Naive thymus-derived CD4-positive, alpha-beta T cell (primary cell): ENCODE data around the gene INTS4. TPM values are rescaled to one million over a fixed set of nuclear protein-coding genes. Genes with fewer than 3 reads are reported as not detected.
"Not testable (repeated sequence)": the region's sequence is repeated elsewhere in the genome, so short reads cannot be mapped to it uniquely, and the experiment has no call there.

ENCODE experiments used
- ATAC-seq: fragments of 150-1000 bp; cut with Tn5 transposase; 2 replicates; pipeline ENCODE4 v1.10.0; 2021; ENCODE audit warnings: mild to moderate bottlenecking, moderate library complexity
- CTCF ChIA-PET: fragments of 350-600 bp; sonication (Branson Sonifier 250); formaldehyde crosslinking; loops from one replicate; lab custom pipeline; 2021; ENCODE audit warnings: antibody characterized with exemption; lab: Charles Lee
- POLR2A ChIA-PET: fragments of 350-600 bp; sonication (Branson Sonifier 250); formaldehyde crosslinking; loops from one replicate; lab custom pipeline; 2021; ENCODE audit warnings: antibody characterized with exemption, inconsistent platforms; lab: Charles Lee
- DNase-seq, 9 donors: peaks; one replicate each; pipeline versions ENCODE4 v3.0.0 to v3.0.0-alpha.2; 2020 to 2022; ENCODE audit warnings: mixed read lengths in 1 of 9
- H3K27ac ChIP-seq: one replicate; pipeline ENCODE4 v1.7.0; 2013; ENCODE audit warnings: mild to moderate bottlenecking, low read depth, low read length, moderate library complexity
- H3K27me3 ChIP-seq, 2 donors: one replicate each; pipeline ENCODE4 v1.7.0; 2013; ENCODE audit warnings: low read length in 2 of 2, mild to moderate bottlenecking in 2 of 2, moderate library complexity in 2 of 2; ENCODE audit not compliant: control insufficient read depth in 2 of 2, insufficient read depth in 2 of 2
- H3K36me3 ChIP-seq, 3 experiments: 1 replicate in 2 of 3; 2 replicates in 1 of 3; pipeline ENCODE4 v1.7.0; 2013; ENCODE audit warnings: low read length in 3 of 3, mild to moderate bottlenecking in 3 of 3, moderate library complexity in 1 of 3; ENCODE audit not compliant: insufficient read depth in 3 of 3, control insufficient read depth in 2 of 3
- H3K4me1 ChIP-seq, 2 donors: one replicate each; pipeline ENCODE4 v1.7.0; 2013; ENCODE audit warnings: low read length in 2 of 2, mild to moderate bottlenecking in 2 of 2, moderate library complexity in 1 of 2; ENCODE audit not compliant: control insufficient read depth in 2 of 2, insufficient read depth in 2 of 2
- H3K4me3 ChIP-seq: 2 replicates; pipeline ENCODE4 v1.7.0; 2013; ENCODE audit warnings: mild to moderate bottlenecking, low read length
- H3K9me3 ChIP-seq, 3 experiments: 1 replicate in 2 of 3; 2 replicates in 1 of 3; pipeline ENCODE4 v1.7.0; 2013; ENCODE audit warnings: low read length in 3 of 3; ENCODE audit not compliant: control insufficient read depth in 2 of 3
- H3K27ac Mint-ChIP-seq, 9 donors: one replicate each; pipeline ENCODE4 v1.8.0; 2020 to 2022; ENCODE audit warnings: mixed read lengths in 9 of 9, mild to moderate bottlenecking in 8 of 9, moderate library complexity in 5 of 9, inconsistent platforms in 2 of 9
- H3K27me3 Mint-ChIP-seq, 5 donors: one replicate each; pipeline ENCODE4 v1.8.0; 2021 to 2022; ENCODE audit warnings: mixed read lengths in 5 of 5, mild to moderate bottlenecking in 1 of 5
- H3K36me3 Mint-ChIP-seq, 5 donors: one replicate each; pipeline ENCODE4 v1.8.0; 2020 to 2022; ENCODE audit warnings: mixed read lengths in 5 of 5, mild to moderate bottlenecking in 3 of 5, inconsistent platforms in 1 of 5
- H3K4me1 Mint-ChIP-seq, 7 donors: one replicate each; pipeline ENCODE4 v1.8.0; 2020 to 2022; ENCODE audit warnings: mixed read lengths in 7 of 7, mild to moderate bottlenecking in 3 of 7, inconsistent platforms in 1 of 7
- H3K4me3 Mint-ChIP-seq, 10 donors: one replicate each; pipeline ENCODE4 v1.8.0; 2020 to 2022; ENCODE audit warnings: mild to moderate bottlenecking in 10 of 10, mixed read lengths in 10 of 10, moderate library complexity in 6 of 10, inconsistent platforms in 2 of 10
- H3K9me3 Mint-ChIP-seq, 11 donors: one replicate each; pipeline ENCODE4 v1.8.0; 2020 to 2022; ENCODE audit warnings: mixed read lengths in 11 of 11, mild to moderate bottlenecking in 4 of 11, inconsistent platforms in 1 of 11, moderate library complexity in 1 of 11
- intact Hi-C, 2 donors: fragments of 100-400 bp; cut with micrococcal nuclease; formaldehyde crosslinking; loops; one replicate each; pipeline ENCODE4 v1.15.1; 2023
- polyA plus RNA-seq, 2 donors: library from polyadenylated mRNA; unstranded; fragments of 300-500 nt; fragmentation: Illumina TruSeq; gene quantifications; one replicate each; pipeline ENCODE4 v1.2.3, GENCODE V29; 2021
- total RNA-seq, 6 experiments: library from RNA in 5 of 6; stranded (reverse) in 5 of 6; gene quantifications; 1 replicate in 5 of 6; 2 replicates in 1 of 6; pipeline ENCODE4 v1.2.3 and lab custom pipeline; 2021 to 2026

The INTS4 gene
- total and polyA plus RNA-seq, 7 experiments from 2014 or later: 40.9 to 87.0 (median 61.6) TPM

DNA sequence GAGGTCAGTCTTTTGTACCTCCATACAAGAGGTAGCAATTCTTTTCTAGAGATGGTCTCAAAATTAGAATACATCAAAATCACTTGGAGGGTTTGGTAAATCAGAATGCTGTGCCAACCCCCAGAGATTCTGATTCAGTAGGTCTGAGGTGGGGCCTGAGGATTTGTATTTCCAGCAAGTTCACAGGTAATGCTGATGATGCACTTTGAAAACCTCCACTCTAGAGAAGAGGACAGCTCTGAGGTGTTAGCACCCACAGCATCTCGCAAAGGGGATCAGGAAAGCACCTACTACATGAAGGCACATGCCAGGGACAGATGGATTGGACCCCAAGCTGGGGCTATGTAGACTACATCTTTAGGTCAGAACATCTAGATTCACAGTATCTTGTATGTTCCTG, 21.4 kb upstream of the INTS4 start:
- no peaks in the 10 kb centered on the region for H3K4me1 ChIP-seq
- Mint-ChIP-seq H3K4me3 (no peak overlapping the region), H3K9me3 (no peaks in the 10 kb centered on the region), H3K4me1 (no peaks in the 10 kb centered on the region), H3K36me3 (no peaks in the 10 kb centered on the region), H3K27ac (no peak overlapping the region), H3K27me3 (peaks cover 0 to 8% (median 4%) of the 10 kb centered on the region in 5 donors)
- no peak overlapping the region for H3K4me3 ChIP-seq
- intact Hi-C loops: no loop called here
- H3K27me3 ChIP-seq: no peaks in the 10 kb centered on the region
- no peaks in the 10 kb centered on the region for H3K9me3 ChIP-seq
- ATAC-seq (no peak), DNase-seq (no peak)
- CTCF ChIA-PET: interaction anchor here (0.6 kb wide), 1 partner anchor 142 kb away, joined by 3 read pairs; no protein-coding TSS in a partner anchor
- no peak overlapping the region for H3K27ac ChIP-seq
- POLR2A ChIA-PET: no interaction called here
- H3K36me3 ChIP-seq: no peaks in the 10 kb centered on the region

DNA sequence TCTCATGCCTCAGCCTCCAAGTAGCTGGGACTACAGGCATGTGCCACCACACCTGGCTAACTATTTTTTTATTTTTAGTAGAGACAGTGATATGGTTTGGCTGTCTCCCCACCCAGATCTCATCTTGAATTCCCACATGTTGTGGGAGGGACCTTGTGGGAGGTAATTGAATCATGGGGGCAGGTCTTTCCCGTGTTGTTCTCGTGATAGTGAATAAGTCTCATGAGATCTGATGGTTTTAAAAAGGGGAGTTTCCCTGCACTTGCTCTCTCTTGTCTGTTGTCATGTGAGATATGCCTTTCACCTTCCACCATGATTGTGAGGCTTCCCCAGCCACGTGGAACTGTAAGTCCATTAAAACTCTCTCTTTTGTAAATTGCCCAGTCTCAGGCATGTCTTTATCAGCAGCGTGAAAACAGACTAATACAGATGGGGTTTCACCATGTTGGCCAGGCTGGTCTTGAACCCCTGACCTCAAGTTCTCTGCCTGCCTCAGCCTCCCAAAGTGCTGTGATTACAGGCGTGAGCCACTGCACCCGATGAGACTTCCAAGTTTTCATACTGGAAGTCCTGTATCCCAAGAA, 20.6 kb upstream of the INTS4 start:
- H3K4me1 ChIP-seq, H3K27ac ChIP-seq, H3K27me3 Mint-ChIP-seq, H3K4me3 ChIP-seq, H3K36me3 Mint-ChIP-seq, H3K9me3 ChIP-seq, ATAC-seq, H3K4me3 Mint-ChIP-seq, H3K27me3 ChIP-seq, H3K9me3 Mint-ChIP-seq, DNase-seq, H3K27ac Mint-ChIP-seq, intact Hi-C loops, H3K36me3 ChIP-seq, H3K4me1 Mint-ChIP-seq: not testable (repeated sequence)
- ChIA-PET CTCF (interaction anchor here (0.6 kb wide), 1 partner anchor 141 kb away, joined by 3 read pairs; no protein-coding TSS in a partner anchor), POLR2A (interaction anchor here (0.6 kb wide), 1 partner anchor 9 kb away, joined by 4 read pairs; no protein-coding TSS in a partner anchor)

DNA sequence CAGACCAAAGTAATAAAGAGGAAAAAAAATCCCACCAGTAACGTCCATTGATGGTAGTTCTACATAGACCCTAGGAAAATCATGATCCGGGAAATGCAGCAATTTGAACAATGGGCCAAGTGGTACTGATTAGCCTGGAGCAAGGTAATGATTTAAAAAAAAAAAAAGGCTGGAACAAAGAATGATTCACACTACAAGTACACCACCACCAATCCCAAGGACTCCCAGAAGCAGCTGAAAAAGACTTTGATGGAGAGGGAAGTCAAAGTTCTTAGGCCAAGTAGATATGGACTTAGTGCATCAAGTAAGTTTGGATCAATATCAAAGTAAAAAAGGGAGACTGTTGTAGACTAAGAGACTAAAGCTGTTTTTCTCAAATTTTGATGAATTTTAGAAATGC, 16.8 kb upstream of the INTS4 start:
- Mint-ChIP-seq H3K4me3 (no peak overlapping the region), H3K27ac (no peak overlapping the region), H3K27me3 (peaks cover 0 to 9% (median 0%) of the 10 kb centered on the region in 5 donors), H3K4me1 (no peaks in the 10 kb centered on the region), H3K36me3 (no peaks in the 10 kb centered on the region), H3K9me3 (no peaks in the 10 kb centered on the region)
- no peak overlapping the region for H3K27ac ChIP-seq
- ATAC-seq (no peak), DNase-seq (no peak)
- H3K36me3 ChIP-seq: no peaks in the 10 kb centered on the region
- intact Hi-C loops: no loop called here
- H3K27me3 ChIP-seq: no peaks in the 10 kb centered on the region
- POLR2A ChIA-PET: no interaction called here
- no peaks in the 10 kb centered on the region for H3K4me1 ChIP-seq
- H3K9me3 ChIP-seq: no peaks in the 10 kb centered on the region
- no peak overlapping the region for H3K4me3 ChIP-seq
- CTCF ChIA-PET: no interaction called here

DNA sequence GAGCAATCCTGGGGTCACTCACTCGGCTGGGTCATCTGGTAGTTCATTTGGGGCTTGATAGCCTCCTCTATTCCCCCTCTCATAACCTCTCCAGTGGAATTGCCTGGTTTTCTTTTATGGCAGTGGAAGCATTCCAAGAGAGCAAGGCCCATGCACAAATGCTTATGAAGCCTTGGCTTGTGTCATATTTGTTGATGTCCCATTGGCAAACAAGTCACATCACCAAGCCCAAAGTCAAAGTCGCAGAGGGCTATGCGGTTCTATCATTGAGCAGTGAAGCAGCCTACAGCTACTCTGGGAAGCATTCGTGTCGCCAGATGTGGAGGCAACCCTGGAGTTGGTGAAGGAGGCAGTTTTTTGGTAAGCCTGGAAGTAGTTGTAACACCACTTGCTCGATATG, 16.3 kb upstream of the INTS4 start:
- no peak overlapping the region for H3K4me3 Mint-ChIP-seq
- Histone ChIP-seq H3K4me3 (no peak overlapping the region), H3K4me1 (no peaks in the 10 kb centered on the region), H3K27me3 (no peaks in the 10 kb centered on the region), H3K27ac (no peak overlapping the region), H3K36me3 (no peaks in the 10 kb centered on the region), H3K9me3 (no peaks in the 10 kb centered on the region)
- ATAC-seq (no peak), DNase-seq (no peak)
- ChIA-PET CTCF (no interaction called here), POLR2A (no interaction called here)
- peaks cover 0 to 9% (median 0%) of the 10 kb centered on the region in 5 donors for H3K27me3 Mint-ChIP-seq
- no peaks in the 10 kb centered on the region for H3K4me1 Mint-ChIP-seq
- no peaks in the 10 kb centered on the region for H3K9me3 Mint-ChIP-seq
- H3K27ac Mint-ChIP-seq: no peak overlapping the region
- intact Hi-C loops: no loop called here
- no peaks in the 10 kb centered on the region for H3K36me3 Mint-ChIP-seq

DNA sequence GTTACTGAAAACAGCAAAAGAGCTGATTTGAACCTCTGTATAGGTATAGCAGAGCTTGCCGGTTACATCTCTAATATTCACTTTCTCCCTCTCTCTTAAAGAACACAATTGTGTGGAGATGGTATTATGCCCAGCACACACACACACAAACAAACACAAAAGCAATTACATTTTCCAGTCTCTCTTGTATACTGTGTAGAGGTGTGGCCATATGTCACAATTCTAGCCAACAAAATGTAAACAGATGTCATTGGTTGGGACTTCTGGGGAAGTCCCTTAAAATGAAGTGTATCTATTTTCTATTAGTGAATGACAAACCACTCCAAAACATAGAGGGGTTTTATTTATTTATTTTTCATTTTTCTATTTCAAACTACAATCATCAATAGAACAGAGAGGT, 15.8 kb upstream of the INTS4 start:
- Mint-ChIP-seq H3K27ac (no peak overlapping the region), H3K4me1 (no peaks in the 10 kb centered on the region), H3K27me3 (peaks cover 0 to 9% (median 0%) of the 10 kb centered on the region in 5 donors), H3K36me3 (no peaks in the 10 kb centered on the region), H3K4me3 (no peak overlapping the region), H3K9me3 (no peaks in the 10 kb centered on the region)
- no peak overlapping the region for H3K4me3 ChIP-seq
- POLR2A ChIA-PET: no interaction called here
- H3K36me3 ChIP-seq: no peaks in the 10 kb centered on the region
- CTCF ChIA-PET: no interaction called here
- DNase-seq (no peak), ATAC-seq (no peak)
- intact Hi-C loops: no loop called here
- H3K9me3 ChIP-seq: no peaks in the 10 kb centered on the region
- no peak overlapping the region for H3K27ac ChIP-seq
- no peaks in the 10 kb centered on the region for H3K4me1 ChIP-seq
- no peaks in the 10 kb centered on the region for H3K27me3 ChIP-seq

DNA sequence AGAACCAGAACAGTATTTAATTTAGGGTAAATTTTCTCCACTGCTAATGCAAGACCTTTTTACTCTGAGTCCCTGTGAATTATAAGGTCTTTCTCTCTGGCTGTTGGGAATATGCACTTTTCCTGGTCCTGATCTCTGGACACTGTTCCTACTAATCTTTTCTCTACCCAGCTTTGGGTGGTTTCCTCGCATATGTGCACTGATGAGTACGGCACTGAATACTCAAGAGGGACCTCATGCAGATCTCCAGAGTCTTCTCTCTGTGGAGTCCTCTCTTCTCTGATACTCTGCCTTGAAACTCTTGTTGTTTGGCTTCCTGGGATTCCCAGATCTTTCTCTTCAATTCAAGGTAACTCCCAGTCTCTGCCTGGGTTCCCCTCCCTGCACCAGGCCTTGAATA, 14.6 kb upstream of the INTS4 start:
- DNase-seq (no peak), ATAC-seq (no peak)
- intact Hi-C loops: no loop called here
- Histone ChIP-seq H3K27me3 (no peaks in the 10 kb centered on the region), H3K4me1 (no peaks in the 10 kb centered on the region), H3K36me3 (no peaks in the 10 kb centered on the region), H3K9me3 (no peaks in the 10 kb centered on the region), H3K27ac (no peak overlapping the region), H3K4me3 (no peak overlapping the region)
- CTCF ChIA-PET: no interaction called here
- Mint-ChIP-seq H3K4me1 (no peaks in the 10 kb centered on the region), H3K36me3 (no peaks in the 10 kb centered on the region), H3K27me3 (peaks cover 0 to 11% (median 0%) of the 10 kb centered on the region in 5 donors), H3K4me3 (no peak overlapping the region), H3K27ac (no peak overlapping the region), H3K9me3 (no peaks in the 10 kb centered on the region)
- POLR2A ChIA-PET: no interaction called here

DNA sequence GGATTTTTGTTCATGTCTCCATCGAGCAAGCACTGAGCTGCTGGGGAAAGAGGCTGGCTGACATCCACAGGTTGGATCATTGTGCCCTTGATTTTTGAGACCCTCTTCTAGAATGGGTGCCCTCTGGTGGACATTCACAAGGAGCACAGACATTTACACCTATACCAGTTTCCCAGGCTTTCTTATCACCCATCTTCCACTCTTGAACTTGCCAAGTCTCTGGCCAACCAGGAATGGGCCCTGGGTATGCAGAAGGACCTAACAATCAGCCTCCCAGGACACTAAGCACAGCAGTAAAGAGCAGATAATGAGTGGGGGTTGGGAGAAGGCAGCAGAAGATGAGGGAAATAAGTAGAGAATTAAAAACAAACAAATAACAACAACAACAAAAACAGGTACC, 5.7 kb upstream of the INTS4 start:
- H3K4me1 Mint-ChIP-seq: peaks cover 0 to 6% (median 4%) of the 10 kb centered on the region in 7 donors
- intact Hi-C loops: loop anchor here (1.0 kb wide), 1 partner anchor 224 kb away; no protein-coding TSS in a partner anchor
- no peaks in the 10 kb centered on the region for H3K36me3 Mint-ChIP-seq
- ChIA-PET CTCF (no interaction called here), POLR2A (interaction anchor here (0.6 kb wide), 1 partner anchor 193 kb away, joined by 6 read pairs; no protein-coding TSS in a partner anchor)
- DNase-seq: peak in 8 of 9 donors; percentile 15 to 60 (median 42)
- peaks cover 0 to 1% (median 0%) of the 10 kb centered on the region in 11 donors for H3K9me3 Mint-ChIP-seq
- H3K27me3 ChIP-seq: no peaks in the 10 kb centered on the region
- no peak overlapping the region for H3K27ac Mint-ChIP-seq
- no peak overlapping the region for H3K27ac ChIP-seq
- peak; percentile 86 for ATAC-seq
- H3K9me3 ChIP-seq: no peaks in the 10 kb centered on the region
- no peak overlapping the region for H3K4me3 ChIP-seq
- no peak overlapping the region for H3K4me3 Mint-ChIP-seq
- no peaks in the 10 kb centered on the region for H3K36me3 ChIP-seq
- peaks cover 0 to 17% (median 0%) of the 10 kb centered on the region in 5 donors for H3K27me3 Mint-ChIP-seq
- H3K4me1 ChIP-seq: peaks cover 5 to 7% of the 10 kb centered on the region in 2 donors
